DMS79 (cell line): ENCODE measurements around the gene WDR45B.

Experiments used
- DNase-seq: peaks from one replicate; lab custom pipeline; 2025; lab: John Stamatoyannopoulos, UW

The WDR45B gene

DNA sequence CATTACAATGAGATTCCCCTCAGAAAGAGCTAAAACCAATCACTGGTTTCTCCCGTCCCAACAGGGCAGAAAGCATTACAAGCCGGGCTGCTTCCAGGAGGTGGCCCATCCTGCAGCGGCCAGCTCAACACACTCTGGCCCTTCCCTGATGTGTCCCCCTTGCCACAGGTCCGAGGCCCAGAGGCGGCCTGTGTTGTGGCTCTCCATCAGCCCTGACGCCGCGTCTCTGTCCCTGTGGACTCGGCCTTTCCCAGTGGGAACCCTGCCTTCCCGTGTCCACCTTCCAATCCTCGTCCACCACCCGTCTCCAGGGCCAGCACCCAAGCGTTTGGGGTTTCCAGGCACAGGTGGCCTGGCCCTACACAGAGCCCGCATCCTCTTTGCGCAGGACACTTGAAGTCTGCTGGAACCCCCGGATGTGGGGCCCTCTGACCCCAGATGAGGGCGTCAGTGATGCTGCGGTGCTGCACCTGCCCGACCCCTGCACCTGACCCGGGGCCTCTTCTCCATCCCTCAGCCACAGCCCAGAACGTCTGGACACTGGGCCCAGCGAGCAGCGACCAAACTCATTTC, 29.2 kb upstream of the WDR45B start:
- no peak for DNase-seq

DNA sequence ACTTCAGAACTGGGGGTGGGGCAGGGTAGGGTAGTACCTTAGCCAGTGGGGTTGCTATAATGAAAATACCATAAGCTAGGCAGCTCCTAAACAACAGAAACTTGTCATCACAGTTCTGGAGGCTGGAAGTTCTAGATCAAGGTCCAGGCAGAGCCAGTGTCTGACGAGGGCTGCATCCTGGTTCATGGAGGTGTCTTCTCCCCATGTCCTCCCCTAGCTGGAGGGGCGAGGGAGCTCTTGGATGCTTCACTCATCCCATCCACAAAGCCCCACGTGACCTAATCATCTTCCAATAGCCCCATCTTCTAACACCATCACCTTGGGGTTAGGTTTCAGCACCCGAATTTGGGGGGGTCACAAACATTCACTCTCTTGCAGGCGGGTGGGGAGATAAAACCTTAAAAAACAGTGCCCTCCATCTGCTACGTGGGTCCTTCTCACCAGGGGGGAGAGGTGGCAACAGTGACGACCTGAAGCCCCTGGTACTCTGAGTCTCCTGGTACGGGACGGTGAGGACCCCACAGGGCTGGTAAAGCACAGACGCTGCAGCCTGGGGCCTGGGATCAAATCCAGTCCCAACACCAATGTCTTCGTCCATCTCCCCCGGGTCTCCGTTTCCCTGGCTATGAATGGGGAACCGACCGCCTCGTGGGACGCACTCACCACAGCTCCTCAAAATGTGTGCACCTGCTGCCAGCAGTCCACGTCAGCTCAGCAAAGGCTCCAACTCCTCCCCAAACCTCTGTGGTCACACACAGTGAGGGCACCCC, 27.4 kb upstream of the WDR45B start:
- DNase-seq, result no peak

DNA sequence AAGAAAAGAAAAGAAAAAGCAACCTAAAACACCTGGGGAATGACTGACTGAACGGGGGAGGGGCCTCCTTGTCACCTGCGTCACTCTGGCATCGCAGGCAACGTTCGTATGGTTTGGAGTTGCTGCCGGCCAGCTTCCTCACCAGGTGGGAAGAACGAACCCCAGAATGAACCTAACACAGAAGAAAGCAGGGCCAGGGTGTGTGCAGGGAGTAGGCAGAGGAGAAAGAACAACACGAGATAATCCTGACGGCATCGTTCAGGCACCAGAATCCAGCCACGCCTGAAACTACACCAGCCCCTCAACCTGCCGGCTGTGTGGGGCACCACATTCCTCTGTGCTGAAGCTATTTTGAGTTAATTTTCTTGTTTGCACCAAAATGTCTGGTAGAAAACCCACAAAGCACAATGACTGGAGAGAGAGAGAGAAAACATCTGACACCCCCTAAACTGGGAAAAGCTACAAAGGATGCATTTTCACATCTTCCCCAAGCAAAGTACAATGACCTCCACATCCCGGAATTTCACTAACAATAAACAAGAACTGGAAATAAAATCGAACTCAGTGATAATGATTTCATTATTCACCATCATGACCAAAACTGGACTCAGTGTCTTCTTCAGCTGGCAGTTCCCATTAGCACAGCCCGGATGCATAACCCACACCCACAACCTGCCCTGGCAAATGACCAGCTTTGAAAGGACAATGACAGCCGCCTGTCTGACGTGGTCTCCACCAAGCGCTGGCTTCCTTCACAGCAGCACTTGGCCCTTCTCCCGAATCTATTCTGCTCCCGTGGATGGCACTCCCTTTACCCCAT, 26.6 kb upstream of the WDR45B start:
- DNase-seq, result no peak

DNA sequence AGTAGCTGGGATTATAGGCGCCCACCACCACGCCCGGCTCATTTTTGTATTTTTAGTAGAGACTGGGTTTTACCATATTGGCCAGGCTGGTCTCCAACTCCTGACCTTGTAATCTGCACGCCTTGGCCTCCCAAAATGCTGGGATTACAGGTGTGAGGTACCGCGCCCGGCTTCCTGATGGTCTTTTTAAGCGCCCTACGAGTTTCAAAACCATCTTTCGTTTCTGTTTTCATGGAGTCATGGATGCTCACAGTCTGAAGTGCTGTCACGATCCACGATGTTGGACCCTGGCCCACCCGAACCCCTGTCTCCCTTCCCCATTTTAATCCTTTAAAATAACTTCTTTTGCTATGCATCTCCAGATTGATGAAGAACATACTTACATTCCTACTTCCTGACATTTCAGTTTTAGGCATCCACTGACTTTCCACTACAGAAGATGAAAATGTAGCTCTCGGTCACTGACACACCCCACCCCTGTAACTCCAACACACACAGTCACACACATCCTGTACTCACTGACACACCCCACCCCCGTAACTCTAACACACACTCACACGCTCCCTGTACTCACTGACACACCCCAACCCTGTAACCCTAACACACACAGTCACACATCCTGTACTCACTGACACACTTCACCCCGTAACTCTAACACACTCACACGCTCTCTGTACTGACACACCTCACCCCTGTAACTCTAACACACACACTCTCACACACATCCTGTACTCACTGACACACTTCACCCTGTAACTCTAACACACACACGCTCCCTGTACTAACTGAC, 22.6 kb upstream of the WDR45B start:
- DNase-seq, result no peak

DNA sequence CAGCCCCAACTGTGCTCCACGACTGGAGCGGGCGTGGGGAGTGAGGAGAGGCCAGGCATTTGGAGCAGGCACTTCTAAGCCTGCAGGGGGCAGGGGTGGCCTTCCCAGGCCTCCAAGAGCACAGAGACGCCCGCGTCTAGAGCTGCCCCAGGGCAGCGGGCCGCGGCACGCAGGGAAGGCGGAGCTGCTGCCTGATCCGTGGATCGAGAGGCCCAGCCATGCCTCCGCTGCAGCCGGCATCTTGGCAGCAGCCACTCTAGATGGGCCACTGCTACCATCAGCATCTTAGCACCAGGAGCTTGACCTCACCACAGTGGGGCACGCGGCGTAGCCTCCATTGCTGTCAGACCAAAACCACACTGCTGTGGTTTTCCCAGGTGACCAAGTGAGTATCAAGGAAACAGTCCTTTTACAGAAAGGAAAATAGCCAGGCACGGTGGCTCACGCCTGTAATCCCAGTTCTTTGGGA, 20.4 kb upstream of the WDR45B start:
- DNase-seq, result no peak

DNA sequence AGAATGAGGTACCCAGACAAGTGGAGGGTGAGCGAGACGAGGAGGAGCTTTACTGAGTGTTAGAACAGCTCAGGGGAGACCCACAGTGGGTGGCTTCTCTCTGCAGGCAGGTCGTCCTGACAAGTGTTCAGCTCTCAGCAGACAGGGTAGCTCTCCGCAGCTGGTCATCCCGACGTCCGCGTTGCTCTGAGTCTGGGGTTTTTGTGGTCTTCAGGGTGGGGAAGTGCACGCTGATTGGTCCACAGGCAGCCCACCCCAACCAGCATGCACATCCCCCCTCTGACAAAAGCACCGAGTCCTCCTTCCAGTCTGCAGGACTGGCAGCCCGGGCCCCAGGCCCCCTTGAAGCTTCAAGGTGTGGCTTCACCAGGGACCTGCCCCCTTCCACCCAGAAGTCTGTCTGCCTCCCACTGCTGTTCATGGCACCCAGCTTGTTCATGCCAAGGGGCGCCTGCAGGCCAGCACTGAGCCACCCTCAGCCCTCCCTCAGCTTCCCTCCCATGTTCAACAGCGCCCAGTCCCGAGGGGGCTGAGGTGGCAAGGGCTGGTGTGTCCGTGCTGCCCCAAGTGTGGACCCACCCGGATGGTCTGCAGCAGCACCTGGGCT, 19.9 kb upstream of the WDR45B start:
- DNase-seq, result no peak

DNA sequence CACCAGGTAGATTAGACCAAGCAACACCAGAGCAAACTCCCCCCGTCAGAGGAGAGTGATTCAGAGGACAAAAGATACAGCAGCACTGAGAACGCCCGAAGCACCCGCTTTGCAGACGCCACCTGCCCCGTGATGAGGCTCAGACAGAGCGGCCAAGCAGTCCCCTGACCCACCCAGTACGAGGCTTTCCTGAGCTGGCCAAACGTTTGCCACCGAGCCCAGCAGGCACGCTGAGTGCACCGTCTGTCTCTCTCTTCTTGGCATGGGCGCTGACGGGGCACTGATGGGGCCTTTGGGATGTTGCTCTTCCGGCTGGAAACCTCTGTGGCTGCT, 19.4 kb upstream of the WDR45B start:
- DNase-seq, result no peak

DNA sequence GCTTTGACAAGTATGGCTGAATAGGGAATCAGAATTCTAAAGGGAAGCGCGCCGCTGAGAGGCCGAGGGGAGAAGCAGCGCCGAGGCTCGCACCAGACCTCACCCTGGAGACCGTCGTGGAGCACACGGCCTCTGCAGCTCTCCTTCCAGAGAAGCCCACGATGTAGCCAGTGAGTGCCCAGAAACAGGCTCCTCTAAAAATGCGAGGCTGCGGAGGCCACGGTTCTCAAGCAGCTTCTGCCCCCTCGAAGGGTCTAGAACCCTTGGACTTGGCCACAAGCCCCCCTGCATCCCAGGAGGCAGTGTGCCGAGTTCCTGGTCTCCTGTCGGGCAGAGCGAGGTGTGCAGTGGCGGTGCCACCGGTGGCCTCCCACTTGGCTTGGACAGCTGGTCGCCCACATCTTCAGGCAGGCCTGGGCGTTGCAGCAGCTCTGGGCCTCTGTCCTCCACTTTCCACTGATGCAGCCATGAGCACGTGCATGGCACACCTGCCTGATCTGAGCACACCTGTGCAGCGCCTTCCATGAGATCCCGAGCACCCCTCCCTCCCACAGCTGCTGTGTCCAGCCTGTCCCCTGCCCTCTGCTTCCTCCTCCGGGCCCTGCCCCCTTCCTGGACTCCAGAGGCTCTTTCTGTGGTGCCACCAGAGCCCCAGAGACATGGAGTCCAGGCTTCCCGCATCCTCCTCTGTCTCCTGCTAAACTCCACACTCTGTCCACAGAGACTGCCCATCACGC, 18.9 kb upstream of the WDR45B start:
- DNase-seq, result no peak

DNA sequence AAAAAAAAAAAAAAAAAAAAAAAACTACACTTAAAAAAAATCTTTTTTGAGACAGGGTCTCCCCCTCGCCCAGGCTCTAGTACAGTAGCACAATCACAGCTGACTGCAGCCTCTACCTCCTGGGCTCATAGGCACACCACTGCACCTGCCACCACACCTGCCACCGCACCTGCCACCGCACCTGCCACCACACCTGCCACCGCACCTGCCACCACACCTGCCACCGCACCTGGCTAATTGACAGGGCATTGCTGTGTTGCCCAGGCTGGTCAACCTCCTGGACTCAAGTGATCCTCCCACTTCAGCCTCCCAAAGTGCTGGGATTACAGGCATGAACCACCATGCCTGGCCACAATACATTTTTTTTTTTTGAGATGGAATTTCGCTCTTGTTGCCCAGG, 17.6 kb upstream of the WDR45B start:
- DNase-seq, result no peak

DNA sequence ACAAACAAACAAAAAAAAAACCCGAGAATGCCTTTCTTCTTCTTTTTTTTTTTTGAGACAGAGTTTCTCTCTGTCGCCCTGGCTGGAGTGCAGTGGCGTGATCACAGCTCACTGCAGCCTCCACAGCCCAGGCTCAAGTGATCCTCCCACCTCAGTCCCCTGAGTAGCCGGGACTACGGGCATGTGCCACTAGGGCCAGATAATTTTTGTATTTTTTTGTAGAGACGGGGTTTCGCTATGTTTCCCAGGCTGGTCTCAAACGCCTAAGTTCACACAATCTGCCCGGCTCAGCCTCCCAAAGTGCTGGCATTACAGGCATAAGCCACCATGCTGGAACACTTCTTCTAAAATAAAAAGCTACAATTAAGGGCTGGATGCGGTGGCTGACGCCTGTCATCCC, 17.0 kb upstream of the WDR45B start:
- DNase-seq, result no peak

DNA sequence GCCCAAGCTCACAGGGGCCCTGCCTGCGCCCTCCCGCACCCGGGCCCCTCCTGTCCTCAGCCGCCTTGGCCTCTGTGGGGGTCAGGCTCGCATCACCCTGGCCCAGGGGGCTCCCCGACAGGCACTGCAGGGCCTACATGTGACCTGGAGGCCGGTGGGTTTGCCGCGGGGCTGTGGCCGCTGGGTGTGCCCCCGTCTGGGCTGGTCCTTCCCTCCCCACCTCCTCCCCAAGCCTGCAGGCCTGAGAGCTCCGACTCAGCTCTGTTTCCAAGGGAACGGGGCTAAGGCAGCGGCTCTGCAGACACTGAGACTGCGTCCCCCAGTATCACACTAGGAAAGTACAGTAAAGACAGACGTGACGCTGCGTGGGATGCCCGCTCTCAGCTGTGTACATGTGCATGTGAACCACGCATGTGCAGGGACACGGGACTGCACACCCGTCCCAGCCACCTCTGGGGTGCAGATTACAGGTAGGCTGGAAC, 16.5 kb upstream of the WDR45B start:
- DNase-seq, result no peak

DNA sequence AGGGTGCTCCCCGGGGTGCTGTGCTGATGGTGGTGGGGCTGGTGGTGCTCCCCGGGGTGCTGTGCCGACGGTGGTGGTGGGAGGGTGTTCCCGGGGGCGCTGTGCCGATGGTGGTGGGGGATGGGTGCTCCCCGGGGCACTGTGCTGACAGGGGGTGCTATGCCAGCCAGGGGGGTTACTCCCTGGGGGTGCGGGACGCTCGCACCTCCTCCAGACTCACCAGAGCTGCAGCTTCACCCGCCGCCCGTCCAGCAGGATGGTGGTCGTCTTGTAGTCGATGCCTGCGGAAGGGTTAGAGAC, 16.0 kb upstream of the WDR45B start:
- DNase-seq, result no peak

DNA sequence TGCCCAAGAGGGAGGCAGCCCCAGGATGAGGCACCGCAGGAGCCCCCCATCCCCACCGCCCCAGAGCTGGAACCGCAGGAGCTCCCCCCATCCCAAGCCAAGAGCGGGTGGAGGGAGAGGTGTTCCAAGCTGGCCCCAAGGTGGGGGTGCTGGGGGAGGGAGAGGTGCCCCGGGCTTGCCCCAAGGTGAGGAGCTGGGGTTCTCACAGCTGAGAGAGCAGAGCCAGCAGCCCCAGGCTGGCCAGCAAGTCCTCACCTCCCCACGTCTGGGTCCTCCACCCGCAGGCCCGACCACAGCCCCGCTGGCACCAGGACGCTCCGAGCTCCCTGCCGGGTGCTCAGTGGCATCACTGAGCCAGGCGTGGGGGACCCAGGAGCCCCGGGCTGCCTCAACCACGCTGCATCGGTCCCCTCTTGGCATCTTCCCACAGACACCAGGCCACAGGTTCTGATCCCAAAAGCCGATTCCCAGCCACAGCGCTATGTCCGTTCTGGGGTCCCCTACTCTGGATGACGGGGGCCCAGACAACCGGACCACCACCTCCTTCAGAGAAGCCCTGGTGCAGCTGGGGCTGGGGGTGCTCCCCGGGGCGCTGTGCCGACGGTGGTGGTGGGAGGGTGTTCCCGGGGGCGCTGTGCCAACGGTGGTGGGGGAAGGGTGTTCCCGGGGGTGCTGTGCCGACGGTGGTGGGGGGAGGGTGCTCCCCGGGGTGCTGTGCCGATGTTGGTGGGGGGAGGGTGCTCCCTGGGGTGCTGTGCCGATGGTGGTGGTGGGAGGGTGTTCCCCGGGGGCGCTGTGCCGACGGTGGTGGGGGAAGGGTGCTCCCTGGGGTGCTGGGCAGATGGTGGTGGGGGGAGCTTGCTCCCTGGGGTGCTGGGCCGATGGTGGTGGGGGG, 15.4 kb upstream of the WDR45B start:
- DNase-seq, result no peak

DNA sequence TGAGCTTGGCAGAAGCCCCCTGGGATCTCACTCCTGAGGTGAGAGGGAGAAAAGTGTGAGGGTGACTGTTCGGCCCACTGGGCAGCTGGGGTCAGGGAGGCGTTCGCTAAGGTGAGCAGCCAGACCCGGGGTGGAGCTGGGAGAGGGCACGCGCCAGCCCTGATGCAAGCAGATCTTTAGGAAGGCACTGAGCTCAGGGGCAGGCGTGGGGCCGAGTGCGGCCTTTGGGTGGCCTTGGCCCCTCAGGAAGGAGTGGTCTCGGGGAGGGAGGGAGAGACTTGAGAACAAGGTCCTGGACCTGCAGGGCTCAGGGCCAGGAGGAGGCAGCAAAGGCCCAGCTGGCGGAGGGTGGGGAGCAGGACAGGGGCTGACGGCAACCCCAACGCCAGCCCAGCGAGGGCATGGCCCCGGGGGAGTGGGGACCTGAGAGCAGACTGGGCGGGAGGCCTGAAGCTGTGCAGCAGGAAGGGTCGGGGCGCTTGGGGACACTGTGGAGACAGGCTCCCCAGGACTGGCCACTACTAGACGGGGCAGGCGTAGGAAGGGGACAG, 14.5 kb upstream of the WDR45B start:
- DNase-seq, result no peak

DNA sequence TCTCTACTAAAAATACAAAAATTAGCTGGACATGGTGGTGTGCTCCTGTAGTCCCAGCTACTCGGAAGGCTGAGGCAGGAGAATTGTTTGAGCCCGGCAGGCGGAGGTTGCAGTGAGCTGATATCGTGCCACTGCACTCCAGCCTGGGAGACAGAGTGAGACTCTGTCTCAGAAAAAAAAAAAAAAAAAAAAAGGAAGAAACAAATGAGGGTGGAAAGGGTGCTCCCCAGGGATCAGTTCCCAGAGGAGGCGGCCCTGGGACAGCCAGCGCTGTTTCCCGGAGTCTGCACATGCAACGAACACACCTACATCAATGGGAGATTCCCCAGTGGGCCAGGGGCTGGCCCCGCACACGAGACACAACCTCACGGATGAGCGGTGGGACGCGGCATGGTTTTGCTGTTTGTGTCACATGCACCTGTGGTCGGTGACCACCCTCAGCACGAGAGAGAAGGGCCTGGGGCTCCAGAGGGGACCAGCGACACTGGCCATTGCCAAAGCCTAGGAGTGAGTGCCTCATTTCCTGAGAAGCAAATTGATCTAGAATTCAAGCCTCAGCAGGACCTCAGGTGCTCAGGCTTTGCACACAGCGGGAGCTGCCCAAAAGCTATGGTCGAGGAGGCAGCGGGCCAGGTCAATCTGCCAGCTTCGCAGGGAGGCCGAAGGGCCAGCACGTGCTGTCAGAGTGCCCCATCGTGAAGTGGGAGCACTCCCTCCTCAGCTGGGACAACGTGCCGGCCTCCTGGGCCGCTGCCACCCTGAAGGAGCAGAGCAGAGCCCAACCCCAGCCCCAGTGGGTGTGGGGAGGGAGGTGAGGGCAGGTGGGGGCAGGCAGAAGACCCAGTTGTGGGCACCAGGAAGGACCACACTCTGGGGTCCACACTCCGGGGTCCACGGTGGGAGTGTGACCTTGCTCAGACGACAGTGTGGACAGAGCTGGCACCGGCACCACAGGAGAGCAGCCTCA, 13.8 kb upstream of the WDR45B start:
- no peak for DNase-seq

DNA sequence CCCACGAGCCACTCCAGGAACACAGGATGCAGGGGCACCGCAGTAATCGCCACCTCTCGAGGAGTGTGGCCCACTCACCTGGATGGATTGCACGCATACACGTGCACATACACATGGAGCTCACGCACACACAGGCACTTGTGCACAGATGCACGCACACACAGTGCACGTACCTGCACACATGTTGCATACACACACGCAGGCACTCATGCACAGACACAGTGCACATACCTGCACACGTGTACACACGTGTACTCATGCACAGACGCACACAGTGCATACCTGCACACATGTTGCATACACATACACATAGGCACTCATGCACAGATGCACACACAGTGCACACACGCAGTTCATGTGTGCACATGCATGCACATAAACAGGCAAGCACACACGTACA, 11.6 kb upstream of the WDR45B start:
- no peak for DNase-seq

DNA sequence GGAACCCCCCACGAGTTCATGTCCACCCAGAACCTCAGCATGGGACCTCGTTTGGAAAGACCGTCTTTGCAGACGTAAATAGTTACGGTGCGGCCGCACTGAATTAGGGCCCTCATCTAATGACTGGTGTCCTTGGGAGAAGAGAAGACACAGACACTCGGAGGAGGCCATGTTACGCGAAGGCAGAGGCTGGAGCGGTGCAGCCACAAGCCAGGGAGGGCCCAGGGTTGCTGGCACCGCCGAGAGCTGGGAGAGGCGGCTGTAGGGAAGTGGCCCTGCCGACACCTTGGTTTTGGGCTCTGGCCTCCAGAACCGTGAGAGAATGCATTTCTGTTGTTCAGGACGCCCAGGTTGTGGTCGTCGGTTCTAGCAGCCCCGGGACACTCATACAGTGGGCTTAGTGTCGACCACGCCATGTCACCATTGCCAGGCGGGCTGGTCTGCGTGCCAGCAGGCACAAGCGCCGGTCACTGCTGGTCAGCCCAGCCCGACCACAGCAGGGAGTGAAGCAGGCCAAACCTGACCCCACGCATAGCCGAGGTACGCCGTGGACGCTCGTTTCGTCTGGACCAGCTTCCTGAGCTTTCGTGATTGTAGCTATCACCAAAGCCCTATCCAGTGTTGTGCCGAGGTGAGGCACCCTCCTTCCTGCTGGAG, 10.7 kb upstream of the WDR45B start:
- no peak for DNase-seq

DNA sequence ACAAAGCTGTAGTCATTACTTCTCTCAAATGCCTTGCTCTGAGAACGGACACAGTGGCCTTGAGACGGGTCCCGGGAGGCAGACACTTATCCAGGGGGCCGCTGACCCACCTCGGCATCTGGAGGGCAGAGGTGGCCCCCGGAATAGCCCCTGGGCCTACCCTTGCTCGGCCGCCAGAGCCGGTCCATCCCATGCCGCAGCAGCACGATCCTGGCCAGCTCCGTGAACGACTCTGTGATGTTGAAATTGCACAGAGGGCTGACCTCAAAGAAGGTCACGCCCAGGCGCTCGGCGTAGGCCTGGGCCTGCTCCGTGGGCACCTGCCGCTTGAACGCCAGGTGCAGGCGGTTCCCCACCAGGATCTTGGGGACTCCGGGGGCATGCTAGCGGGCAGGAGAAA, 10.1 kb upstream of the WDR45B start:
- DNase-seq, result no peak
